ENCODE measurements around the gene SNUPN.
A peak's percentile ranks its signal among the peaks of the same experiment; 100 is the strongest.
"Not testable (repeated sequence)": the region's sequence is repeated elsewhere in the genome, so short reads cannot be mapped to it uniquely, and the experiment has no call there.

Gene SNUPN

DNA sequence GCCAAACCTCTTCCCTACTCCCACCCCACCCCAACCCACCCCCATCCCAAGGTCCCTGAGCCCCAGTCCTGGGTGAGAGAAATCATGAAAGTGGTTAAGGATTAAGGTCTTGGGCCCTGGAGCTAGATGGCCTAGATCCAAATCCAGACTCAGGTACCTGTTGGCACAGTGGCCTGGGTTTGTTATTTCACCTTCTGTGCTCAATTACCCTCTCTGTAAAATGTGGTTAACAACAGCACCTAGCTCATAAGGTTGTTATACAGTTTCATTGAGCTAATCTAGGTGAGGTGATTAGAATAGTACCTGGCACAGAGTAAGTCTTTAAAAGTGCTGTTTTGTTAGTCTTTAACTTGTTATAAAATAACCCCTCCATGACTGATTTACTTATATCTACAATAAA is 6.4 kb upstream of the SNUPN start:
- DNase-seq = no peak

GRCh38 chr15:75622505-75622904 is 3.0 kb downstream of the SNUPN start:
- no peak for DNase-seq

DNA sequence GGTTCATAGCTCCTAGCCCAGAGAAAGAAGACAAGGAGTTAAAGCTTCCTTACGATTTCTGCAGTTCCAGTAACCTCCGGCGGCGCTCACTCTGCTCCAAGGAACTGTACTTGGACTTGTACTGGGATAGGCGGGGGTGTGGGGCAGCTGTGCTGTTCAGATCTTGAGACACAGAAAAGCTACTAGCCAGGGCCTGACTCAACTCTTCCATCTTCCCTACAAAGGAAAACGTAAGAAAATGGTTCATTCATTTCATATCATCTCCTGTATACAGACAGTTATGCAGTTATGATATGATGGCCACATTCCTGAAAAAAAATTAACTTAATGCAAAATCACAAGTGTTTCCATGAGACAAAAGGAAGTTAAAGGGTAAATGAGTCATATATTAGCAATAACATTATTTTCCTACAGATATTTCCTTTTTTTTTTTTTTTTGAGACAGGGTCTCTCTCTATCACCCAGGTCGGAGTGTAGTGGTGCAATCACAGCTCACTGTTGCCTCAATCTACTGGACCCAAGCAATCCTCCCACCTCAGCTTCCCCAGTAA is 4.6 kb downstream of the SNUPN start:
- DNase-seq = no peak

DNA sequence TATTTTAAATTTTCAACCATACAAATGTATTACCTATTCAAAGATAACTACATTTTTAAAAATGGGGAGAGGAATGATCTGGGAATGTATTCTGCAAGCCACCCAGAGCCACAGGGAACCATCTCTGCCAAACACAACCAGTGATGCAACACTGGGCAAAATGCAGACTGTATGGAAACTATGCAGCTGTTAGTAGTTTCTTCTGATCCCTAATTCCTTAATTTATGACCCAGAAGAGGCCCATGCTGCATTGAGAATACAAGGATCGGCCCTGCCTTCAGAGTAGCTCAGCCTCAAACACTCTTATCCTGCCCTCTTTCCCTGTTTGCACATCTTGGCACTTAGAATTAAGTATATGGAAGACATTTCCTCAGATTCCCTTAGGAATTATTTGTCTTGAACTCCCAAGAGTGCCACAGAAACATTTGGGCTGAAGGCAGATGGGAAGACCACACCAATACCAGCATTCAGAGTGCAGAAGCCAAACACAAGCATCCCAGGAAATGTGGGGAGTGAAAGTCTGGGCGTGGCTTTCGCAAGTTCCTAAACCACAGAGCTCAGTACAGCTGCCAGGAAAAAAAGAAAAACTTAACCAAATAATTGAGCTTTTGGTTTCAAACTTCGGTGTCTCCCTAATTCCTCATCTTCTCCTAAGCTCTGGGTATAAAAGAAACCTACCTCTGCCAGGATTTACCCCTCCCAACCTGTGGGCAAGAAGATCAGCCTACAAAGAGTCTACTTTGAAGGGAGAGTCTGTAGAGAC is 5.3 kb downstream of the SNUPN start:
- no peak for DNase-seq

DNA sequence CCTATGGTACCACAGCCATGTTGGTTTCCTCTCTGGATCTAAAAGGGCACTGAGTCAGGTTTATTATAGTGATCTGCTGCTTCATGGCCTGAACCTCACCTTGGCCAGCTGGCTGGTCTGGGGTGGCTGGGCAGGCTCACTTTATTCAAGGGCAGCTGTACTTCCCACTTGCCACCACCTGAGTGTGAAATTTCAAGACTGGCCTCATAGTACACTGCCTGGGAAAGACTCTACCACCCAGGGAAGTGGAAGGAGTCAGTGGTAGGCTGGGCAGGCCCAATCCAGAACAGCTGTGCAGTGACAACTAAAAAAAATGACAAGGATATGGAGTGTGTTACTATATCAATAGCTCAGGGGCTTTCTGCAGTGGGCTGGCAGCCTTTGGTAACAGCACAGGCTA is 8.8 kb downstream of the SNUPN start:
- DNase-seq = no peak

DNA sequence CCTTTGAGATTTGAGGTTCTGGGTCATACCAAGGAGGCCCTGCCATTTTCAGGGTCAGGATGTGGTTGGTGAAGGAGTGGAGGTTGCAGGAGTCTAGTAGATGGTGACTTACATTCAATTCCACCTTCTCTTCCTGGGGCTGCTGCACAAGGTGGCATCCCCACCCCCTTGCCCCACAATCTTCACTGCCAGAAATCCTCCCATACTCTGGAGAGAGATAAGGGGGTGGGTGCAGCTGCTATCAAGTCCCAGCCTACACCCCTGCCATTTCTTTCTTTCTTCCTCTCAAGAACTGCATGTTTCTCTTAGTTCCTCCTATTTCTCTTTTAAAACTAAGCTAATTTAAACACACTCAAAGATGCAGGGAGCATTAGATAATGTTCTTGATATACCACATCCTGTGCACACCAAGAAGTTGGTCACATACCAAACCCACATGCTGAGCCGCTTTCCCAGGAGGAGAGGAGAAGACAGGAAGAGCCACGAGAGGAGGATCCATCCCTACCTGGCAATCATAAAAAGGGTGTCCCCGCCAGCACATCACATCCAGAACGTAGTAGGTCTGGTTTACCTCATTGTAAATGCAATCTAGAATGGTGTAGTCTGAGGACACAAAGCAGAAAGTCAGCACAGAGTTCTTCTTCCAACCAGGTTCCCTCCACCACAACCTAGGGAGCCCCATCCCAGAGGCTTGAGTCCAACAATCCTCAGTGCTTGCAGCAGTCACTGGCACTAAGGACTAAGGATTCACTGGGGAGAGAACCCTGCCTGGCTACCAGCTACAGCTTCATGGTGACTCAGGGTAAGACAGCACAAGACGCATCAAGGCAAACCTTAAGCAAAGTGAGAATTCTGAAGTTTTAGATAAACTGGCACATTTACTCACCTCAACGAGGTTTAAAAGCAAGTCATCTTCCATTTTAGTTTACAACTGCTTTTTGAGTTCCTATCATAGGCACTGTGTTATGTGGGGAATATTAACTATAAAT is 18.5 kb downstream of the SNUPN start:
- no peak for DNase-seq

DNA sequence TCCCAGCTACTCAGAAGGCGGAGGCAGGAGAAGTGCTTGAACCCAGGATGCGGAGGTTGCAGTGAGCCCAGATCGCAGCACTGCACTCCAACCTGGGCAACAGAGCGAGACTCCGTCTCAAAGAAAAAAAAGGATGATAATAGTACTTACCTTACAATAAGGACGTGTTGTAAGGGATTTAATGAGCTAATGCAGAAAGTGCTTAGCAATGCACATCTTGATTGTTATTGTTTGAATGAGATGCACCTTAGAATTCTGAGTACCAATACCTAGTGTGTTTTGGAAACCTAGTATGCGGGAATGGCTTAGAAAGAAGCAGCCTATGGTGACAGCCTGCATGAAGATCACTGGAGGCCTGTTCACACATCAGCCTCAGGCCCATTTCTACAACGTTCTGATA is 19.5 kb downstream of the SNUPN start:
- DNase-seq = no peak

DNA sequence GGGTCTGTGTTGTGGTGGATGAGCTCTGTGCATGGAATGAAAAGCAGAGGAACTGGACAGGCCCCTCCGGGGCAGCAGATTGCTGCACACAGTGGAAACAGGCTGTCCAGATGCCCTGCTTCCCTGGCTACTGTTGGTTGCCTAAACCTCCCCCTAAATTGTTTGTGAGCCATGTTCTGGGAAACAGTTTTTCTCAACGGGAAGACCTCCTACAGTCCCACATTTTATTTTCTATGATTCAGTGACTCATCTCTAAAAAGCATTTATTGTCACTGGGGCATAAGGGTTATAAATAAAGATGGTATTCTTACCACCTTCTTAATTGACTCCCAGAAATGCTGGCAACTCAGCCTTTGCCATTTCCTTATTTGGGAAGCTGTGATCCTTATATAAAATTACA is 26.1 kb downstream of the SNUPN start:
- DNase-seq = no peak

DNA sequence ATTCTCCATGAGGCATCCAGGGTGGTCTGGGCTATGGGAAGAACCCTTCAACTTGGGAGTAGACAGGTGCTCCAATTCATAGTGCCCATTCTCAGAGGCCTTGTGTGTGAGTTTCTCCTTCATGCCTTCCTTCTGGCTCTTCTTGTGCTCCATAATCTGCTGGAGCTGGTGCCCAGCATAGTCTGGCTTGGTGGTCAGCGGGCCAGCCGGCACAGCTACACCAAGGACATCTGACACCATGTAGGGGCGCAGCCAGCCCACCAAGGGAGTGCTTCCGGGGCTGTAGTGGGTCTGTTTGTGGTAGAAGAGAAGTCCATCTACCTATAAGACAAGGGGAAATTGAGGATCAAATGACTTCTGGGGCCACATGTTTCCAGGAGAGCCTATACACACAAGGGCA is 27.2 kb downstream of the SNUPN start:
- no peak for DNase-seq

- peak; percentile 1 for DNase-seq
These were observed 27.7 kb downstream of the SNUPN start for GRCh38 chr15:75597667-75598341.

DNA sequence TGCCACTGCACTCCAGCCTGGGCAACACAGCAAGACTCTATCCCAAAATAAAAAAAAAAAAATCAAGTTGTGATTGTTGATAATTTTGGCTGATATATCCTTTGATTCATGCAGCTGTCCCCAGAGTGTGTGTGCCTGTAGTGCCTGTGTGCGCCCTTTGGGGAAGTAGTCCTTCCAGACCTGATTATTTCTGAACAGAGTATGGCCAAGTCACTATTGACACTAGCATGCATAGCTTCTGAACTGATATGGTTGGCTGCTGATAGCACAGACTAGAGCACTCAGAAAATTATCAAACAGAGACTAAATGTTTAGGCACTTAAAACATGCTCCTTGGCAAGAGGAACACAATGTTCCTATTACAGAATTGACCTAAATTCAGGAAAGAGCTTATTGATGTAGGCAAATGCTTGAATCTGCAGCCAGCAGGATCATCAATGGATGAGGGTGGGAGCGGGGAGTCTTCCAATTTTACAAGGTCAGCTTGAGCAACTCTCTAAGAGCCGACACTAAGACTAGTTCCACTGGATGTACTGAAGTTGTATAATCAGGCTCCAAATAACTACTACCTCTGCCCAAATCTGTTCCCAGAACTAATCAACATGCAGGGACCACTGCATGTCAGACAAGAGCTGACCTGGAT is 28.7 kb downstream of the SNUPN start:
- DNase-seq = no peak

- no peak for DNase-seq
These were observed 31.2 kb downstream of the SNUPN start for GRCh38 chr15:75594276-75594675.

- DNase-seq = no peak
These were observed 33.7 kb downstream of the SNUPN start for GRCh38 chr15:75591655-75592364.

DNA sequence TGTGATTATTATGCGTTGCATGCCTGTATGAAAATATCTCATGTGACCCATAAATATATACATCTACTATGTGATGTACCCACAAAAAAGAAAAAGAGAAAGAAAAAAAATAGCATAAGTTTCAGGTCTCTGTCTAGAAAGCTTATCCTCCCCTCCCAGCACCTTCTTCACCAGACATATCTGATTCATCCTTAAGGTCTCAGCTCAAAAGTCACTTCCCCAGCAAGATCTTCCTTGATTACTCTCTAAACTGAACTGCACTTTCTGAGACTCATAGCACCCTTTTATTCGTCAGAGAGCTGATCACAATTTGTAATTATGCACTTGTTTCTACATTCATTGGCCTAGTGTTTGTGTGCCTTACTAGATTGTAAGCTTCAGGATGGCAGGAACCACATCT is 35.3 kb downstream of the SNUPN start:
- DNase-seq = no peak

GRCh38 chr15:75589071-75589470 is 36.5 kb downstream of the SNUPN start:
- no peak for DNase-seq

- DNase-seq = not testable (repeated sequence)
These were observed 39.1 kb downstream of the SNUPN start for GRCh38 chr15:75586422-75586821.

GRCh38 chr15:75584121-75584520 is 41.4 kb downstream of the SNUPN start:
- DNase-seq = no peak

DNA sequence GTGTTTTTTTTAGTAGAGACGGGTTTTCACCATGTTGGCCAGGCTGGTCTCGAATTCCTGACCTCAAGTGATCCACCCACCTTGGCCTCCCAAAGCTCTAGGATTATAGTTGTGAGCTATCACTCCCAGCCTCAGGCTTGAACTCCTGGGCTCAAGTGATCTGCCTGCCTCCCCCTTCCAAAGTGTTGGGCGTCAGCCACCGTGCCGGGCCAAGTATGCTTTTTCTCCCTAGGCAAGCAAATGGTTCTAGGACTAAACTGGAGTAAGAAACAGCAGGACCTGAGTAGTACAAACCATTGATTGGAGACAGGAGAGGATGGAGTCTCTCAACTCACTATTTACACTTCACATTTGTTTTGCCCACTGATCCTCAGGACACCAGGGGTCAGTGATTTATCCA is 41.8 kb downstream of the SNUPN start:
- DNase-seq = no peak

- not testable (repeated sequence) for DNase-seq
These were observed 42.6 kb downstream of the SNUPN start for GRCh38 chr15:75582943-75583342.

DNA sequence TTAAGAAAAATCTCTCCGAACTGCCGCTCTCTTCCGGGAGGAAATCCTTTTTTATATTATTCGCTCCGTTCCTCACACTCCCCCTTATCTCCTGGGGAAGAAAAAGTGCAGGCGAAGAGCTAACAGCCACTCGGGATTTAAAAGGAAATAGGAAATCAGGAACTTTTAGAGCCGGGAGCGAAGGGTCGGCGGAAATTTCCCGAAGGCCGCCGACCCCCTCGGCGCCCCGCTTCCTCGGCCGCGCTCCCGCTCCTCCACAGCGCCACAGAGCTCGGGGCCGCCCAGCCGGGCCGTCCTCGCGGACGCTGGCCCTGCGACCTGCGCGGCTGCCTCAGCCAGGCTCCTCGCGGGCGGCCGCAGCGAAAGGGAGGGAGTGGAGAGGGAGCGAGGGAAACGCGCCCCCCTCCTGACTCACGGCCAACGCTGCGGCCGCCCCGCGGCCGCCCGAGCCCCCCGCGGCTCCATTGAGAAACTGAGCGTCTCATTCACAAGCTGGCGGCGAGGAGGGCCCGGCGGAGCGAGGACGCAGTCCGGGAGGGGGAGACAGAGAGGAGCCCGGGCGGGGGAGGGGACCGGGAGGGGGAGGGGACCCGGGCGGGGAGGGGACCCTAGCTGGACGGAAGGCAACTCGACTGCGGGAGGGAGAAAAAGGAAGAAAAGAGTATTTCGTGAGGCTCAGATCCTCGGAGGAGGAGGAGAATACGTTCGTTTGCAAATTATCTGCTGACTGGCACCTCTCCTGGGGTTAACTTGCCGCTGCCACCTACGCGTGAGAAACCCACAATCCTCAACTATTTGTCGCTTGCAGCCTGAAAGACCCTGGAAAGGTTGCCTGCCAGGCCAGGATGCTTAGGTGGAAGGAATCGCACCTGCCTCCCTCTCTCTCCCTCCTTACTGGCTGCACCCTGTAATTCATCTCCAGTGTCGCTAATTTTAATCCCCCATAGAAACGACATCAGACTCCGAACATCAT is 46.3 kb downstream of the SNUPN start, which contains the start of gene PTPN9:
Gene PTPN9 (minus strand): TSS at position 368 of the 973 bp plus-strand sequence. CDS start 539 bp downstream, outside the sequence.
- peak; percentile 83 for DNase-seq
